Mesendoderm (in vitro differentiated cells): ENCODE results near the gene PSMC6.

Experiments used
- DNase-seq: peaks from one replicate; pipeline ENCODE4 v3.0.0; 2013
- H2AK5ac ChIP-seq: 2 replicates; pipeline ENCODE4 v1.6.1; 2013; ENCODE audit warnings: low read length, inconsistent platforms
- H2BK120ac ChIP-seq: 2 replicates; pipeline ENCODE4 v1.6.1; 2013; ENCODE audit warnings: low read depth, mild to moderate bottlenecking, low read length, moderate library complexity, mixed read lengths
- H2BK15ac ChIP-seq: replicated peaks from 2 replicates; pipeline ENCODE4 v1.6.1; 2013; ENCODE audit warnings: low read depth, mild to moderate bottlenecking, moderate library complexity
- H2BK5ac ChIP-seq: 2 replicates; pipeline ENCODE4 v1.6.1; 2013; ENCODE audit warnings: low read length, inconsistent platforms
- H3K18ac ChIP-seq: 2 replicates; pipeline ENCODE4 v1.6.1; 2013; ENCODE audit warnings: mild to moderate bottlenecking, low read length, mixed read lengths
- H3K23ac ChIP-seq: one replicate; pipeline ENCODE4 v1.6.1; 2013; ENCODE audit warnings: low read length
- H3K27ac ChIP-seq: 2 replicates; pipeline ENCODE4 v1.5.1; 2013; ENCODE audit warnings: low read depth, mild to moderate bottlenecking, inconsistent platforms, low read length, moderate library complexity
- H3K27me3 ChIP-seq: 2 replicates; pipeline ENCODE4 v1.6.1; 2013; ENCODE audit warnings: low read length, control low read depth, mild to moderate bottlenecking, inconsistent platforms; ENCODE audit not compliant: insufficient read depth, poor library complexity
- H3K36me3 ChIP-seq: 2 replicates; pipeline ENCODE4 v1.6.1; 2013; ENCODE audit warnings: low read length, inconsistent platforms; ENCODE audit not compliant: control insufficient read depth, insufficient read depth
- H3K4ac ChIP-seq: one replicate; pipeline ENCODE4 v1.6.1; 2013; ENCODE audit warnings: low read depth, mild to moderate bottlenecking, low read length, moderate library complexity
- H3K4me1 ChIP-seq: 2 replicates; pipeline ENCODE4 v1.6.1; 2013; ENCODE audit warnings: low read depth, low read length, inconsistent platforms; ENCODE audit not compliant: control insufficient read depth
- H3K4me2 ChIP-seq: 2 replicates; pipeline ENCODE4 v1.6.1; 2013; ENCODE audit warnings: low read length
- H3K4me3 ChIP-seq: 2 replicates; pipeline ENCODE4 v1.5.1; 2013; ENCODE audit warnings: mild to moderate bottlenecking, low read length
- H3K56ac ChIP-seq: one replicate; pipeline ENCODE4 v1.6.1; 2013; ENCODE audit warnings: low read length
- H3K79me1 ChIP-seq: 2 replicates; pipeline ENCODE4 v1.6.1; 2013; ENCODE audit warnings: low read length, inconsistent platforms
- H3K79me2 ChIP-seq: 2 replicates; pipeline ENCODE4 v1.6.1; 2013; ENCODE audit warnings: mild to moderate bottlenecking, low read length; ENCODE audit not compliant: control insufficient read depth, insufficient read depth
- H3K9ac ChIP-seq: 2 replicates; pipeline ENCODE4 v1.6.1; 2013; ENCODE audit warnings: low read length, inconsistent platforms
- H4K5ac ChIP-seq: one replicate; pipeline ENCODE4 v1.6.1; 2013; ENCODE audit warnings: low read length
- H4K8ac ChIP-seq: one replicate; pipeline ENCODE4 v1.6.1; 2013; ENCODE audit warnings: low read depth, mild to moderate bottlenecking, control low read depth, low read length, moderate library complexity
- WGBS: extraction: QIAGEN DNeasy Blood & Tissue Kit; methylation state at CpG from one replicate; pipeline ENCODE4 v1.1.7; 2013; ENCODE audit warnings: low lambda C conversion rate, missing lambda C conversion rate; ENCODE audit not compliant: insufficient coverage; ENCODE audit errors: extremely low coverage; 5-methylcytosine and 5-hydroxymethylcytosine counted together

The PSMC6 gene

GRCh38 chr14:52693036-52693435 is 14.0 kb upstream of the PSMC6 start:
- peaks cover 5% of the 10 kb centered on the region for H3K79me1 ChIP-seq
- WGBS: no CpG with 5 or more reads among the region's 3 CpGs
- H3K23ac ChIP-seq: no peak overlapping the region
- no peak overlapping the region for H2AK5ac ChIP-seq
- no peak overlapping the region for H3K56ac ChIP-seq
- no peaks in the 10 kb centered on the region for H3K4me1 ChIP-seq
- no peak overlapping the region for H2BK120ac ChIP-seq
- H3K27me3 ChIP-seq: no peaks in the 10 kb centered on the region
- no peak overlapping the region for H3K4me3 ChIP-seq
- no peaks in the 10 kb centered on the region for H3K79me2 ChIP-seq
- no peak overlapping the region for H4K5ac ChIP-seq
- H3K18ac ChIP-seq: no peak overlapping the region
- H3K4me2 ChIP-seq: no peak overlapping the region
- H3K9ac ChIP-seq: no peak overlapping the region
- no peak overlapping the region for H2BK15ac ChIP-seq
- H3K4ac ChIP-seq: no peak overlapping the region
- H3K36me3 ChIP-seq: no peaks in the 10 kb centered on the region
- DNase-seq: no peak
- no peak overlapping the region for H4K8ac ChIP-seq
- H2BK5ac ChIP-seq: no peak overlapping the region
- H3K27ac ChIP-seq: no peak overlapping the region

GRCh38 chr14:52693532-52693931 is 13.5 kb upstream of the PSMC6 start:
- Histone ChIP-seq H3K9ac (no peak overlapping the region), H3K23ac (no peak overlapping the region), H2AK5ac (no peak overlapping the region), H4K5ac (no peak overlapping the region), H2BK5ac (no peak overlapping the region), H3K4me2 (no peak overlapping the region), H3K4me1 (no peaks in the 10 kb centered on the region), H3K18ac (no peak overlapping the region), H3K27me3 (no peaks in the 10 kb centered on the region), H2BK15ac (no peak overlapping the region), H4K8ac (no peak overlapping the region), H3K79me1 (peaks cover 5% of the 10 kb centered on the region), H3K79me2 (no peaks in the 10 kb centered on the region), H2BK120ac (no peak overlapping the region), H3K36me3 (no peaks in the 10 kb centered on the region), H3K4ac (no peak overlapping the region), H3K56ac (no peak overlapping the region), H3K4me3 (no peak overlapping the region), H3K27ac (no peak overlapping the region)
- DNase-seq: no peak
- WGBS: no CpG with 5 or more reads among the region's 7 CpGs

DNA sequence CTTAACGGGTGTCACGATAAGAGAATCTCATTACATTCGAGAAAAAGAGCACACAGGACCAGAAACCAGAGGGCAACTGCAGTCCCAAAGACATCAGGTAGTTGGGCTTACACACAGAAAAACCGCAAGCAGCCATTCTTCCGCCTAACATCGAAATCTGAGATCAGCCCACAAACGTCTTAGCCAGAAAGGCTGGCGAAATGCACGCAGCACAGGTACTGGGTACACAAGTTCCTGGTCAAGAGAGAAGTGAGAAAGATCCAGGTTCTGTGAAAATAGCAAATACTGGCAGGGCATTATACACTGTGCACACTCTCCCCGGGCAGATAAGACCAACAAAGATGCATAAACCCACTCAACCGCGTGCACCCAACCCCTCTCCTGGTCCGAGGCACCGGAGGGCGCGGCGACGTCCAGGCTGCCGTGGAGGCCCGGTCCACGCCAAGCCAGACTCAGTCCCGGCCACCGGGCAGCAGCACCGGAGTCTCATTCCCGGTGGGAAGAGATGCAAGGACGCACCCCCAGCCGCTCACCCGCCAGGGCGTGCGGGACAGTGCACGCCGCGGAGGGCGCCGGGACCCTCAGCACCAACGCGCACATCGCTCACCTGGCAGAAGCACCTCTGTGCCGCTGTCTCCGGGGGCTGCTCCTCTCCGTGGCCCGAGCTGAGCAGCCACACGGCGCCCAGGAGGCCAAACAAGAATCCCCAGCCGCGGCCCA is 12.1 kb upstream of the PSMC6 start:
- Histone ChIP-seq H4K5ac (no peak overlapping the region), H3K4ac (no peak overlapping the region), H2BK15ac (no peak overlapping the region), H3K56ac (peak overlapping the region; percentile 94), H3K79me2 (no peaks in the 10 kb centered on the region), H2BK120ac (no peak overlapping the region), H4K8ac (no peak overlapping the region), H3K23ac (peak overlapping the region; percentile 71), H3K18ac (peak overlapping the region; percentile 99), H3K36me3 (no peaks in the 10 kb centered on the region), H3K9ac (peak overlapping the region; percentile 87), H2AK5ac (no peak overlapping the region), H3K27ac (peak overlapping the region; percentile 42), H3K4me3 (peak overlapping the region; percentile 37), H3K79me1 (peaks cover 5% of the 10 kb centered on the region), H3K27me3 (no peaks in the 10 kb centered on the region), H2BK5ac (no peak overlapping the region), H3K4me1 (no peaks in the 10 kb centered on the region), H3K4me2 (peak overlapping the region; percentile 26)
- no CpG with 5 or more reads among the region's 46 CpGs for WGBS
- peak; percentile 63 for DNase-seq

GRCh38 chr14:52695481-52696091 is 11.4 kb upstream of the PSMC6 start, which contains the start of gene ERO1A:
Gene ERO1A, minus strand, starts transcription at chr14:52695558. Its CDS starts 77 bp downstream, at chr14:52695481.
- Histone ChIP-seq H3K79me1 (peaks cover 5% of the 10 kb centered on the region), H3K9ac (peak within 1 kb of the TSS; percentile 87), H3K4me3 (peak within 1 kb of the TSS; percentile 37), H3K4me2 (peak within 1 kb of the TSS; percentile 26), H2BK120ac (no peak within 1 kb of the TSS), H3K56ac (peak within 1 kb of the TSS; percentile 94), H3K27me3 (no peaks in the 10 kb centered on the region), H3K23ac (peak within 1 kb of the TSS; percentile 71), H2AK5ac (no peak within 1 kb of the TSS), H3K4me1 (no peaks in the 10 kb centered on the region), H4K5ac (peak within 1 kb of the TSS; percentile 7), H4K8ac (peak within 1 kb of the TSS; percentile 1), H3K18ac (peak within 1 kb of the TSS; percentile 99), H3K27ac (peak within 1 kb of the TSS; percentile 42), H2BK5ac (no peak within 1 kb of the TSS), H3K36me3 (no peaks in the 10 kb centered on the region), H3K79me2 (no peaks in the 10 kb centered on the region), H3K4ac (no peak within 1 kb of the TSS), H2BK15ac (peak within 1 kb of the TSS; percentile 80)
- DNase-seq: peak; percentile 62
- no CpG with 5 or more reads among the region's 78 CpGs for WGBS

DNA sequence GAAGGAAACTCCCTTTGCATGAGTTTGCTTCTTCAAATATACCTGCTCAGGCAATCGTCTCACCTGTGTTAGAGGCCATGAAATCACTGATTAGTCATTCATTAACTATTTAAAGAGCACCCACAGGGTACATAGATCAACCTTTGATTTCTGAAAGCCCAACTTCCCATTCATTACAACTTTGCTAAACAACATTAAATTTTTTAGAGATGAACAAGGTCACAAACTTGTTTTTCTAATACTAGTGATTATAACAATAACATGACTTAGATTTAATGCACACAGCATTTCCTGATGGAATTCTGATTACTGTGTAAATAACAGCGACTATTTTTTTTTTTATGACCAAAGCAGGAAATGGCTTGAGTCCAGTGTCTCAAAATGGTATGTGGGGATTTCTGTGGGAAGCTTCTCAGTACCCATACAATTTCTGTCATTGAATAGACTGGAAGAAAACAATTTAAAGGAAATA is 6.3 kb upstream of the PSMC6 start:
- Histone ChIP-seq H3K27ac (no peak overlapping the region), H4K8ac (no peak overlapping the region), H3K4me1 (no peaks in the 10 kb centered on the region), H3K36me3 (no peaks in the 10 kb centered on the region), H3K4ac (no peak overlapping the region), H2AK5ac (no peak overlapping the region), H2BK15ac (no peak overlapping the region), H3K79me2 (no peaks in the 10 kb centered on the region), H3K4me3 (no peak overlapping the region), H3K23ac (no peak overlapping the region), H3K9ac (no peak overlapping the region), H3K56ac (no peak overlapping the region), H3K4me2 (no peak overlapping the region), H3K18ac (no peak overlapping the region), H2BK120ac (no peak overlapping the region), H4K5ac (no peak overlapping the region), H3K79me1 (no peaks in the 10 kb centered on the region), H3K27me3 (no peaks in the 10 kb centered on the region), H2BK5ac (no peak overlapping the region)
- DNase-seq: no peak
- no CpG with 5 or more reads among the region's 2 CpGs for WGBS
